HG02571 (cell line): ENCODE data around the gene PLXNA2.

Source experiments
- ATAC-seq: cut with Tn5 transposase; IDR thresholded peaks from one replicate; pipeline ENCODE4 v1.9.1; 2021; ENCODE audit warnings: mild to moderate bottlenecking, moderate library complexity; ENCODE audit not compliant: unreplicated experiment

The PLXNA2 gene

GRCh38 chr1:208149776-208150514, 94.2 kb downstream of the PLXNA2 start:
- ATAC-seq = no peak

- ATAC-seq = no peak
Observed at GRCh38 chr1:208149213-208149612, 95.0 kb downstream of the PLXNA2 start.

- no peak for ATAC-seq
Observed at GRCh38 chr1:208148380-208148779, 95.8 kb downstream of the PLXNA2 start.

- no peak for ATAC-seq
Observed at GRCh38 chr1:208146650-208147049, 97.5 kb downstream of the PLXNA2 start.

GRCh38 chr1:208145167-208145566, 99.0 kb downstream of the PLXNA2 start:
- no peak for ATAC-seq

GRCh38 chr1:208142590-208143382, 101.4 kb downstream of the PLXNA2 start:
- ATAC-seq = no peak

- ATAC-seq = no peak
Observed at GRCh38 chr1:208141610-208142192, 102.5 kb downstream of the PLXNA2 start.

- ATAC-seq = no peak
Observed at GRCh38 chr1:208139434-208140045, 104.6 kb downstream of the PLXNA2 start.

GRCh38 chr1:208137193-208137592, 107.0 kb downstream of the PLXNA2 start:
- ATAC-seq = no peak

GRCh38 chr1:208136459-208137182, 107.6 kb downstream of the PLXNA2 start:
- no peak for ATAC-seq

- ATAC-seq = no peak
Observed at GRCh38 chr1:208135354-208135753, 108.8 kb downstream of the PLXNA2 start.

- no peak for ATAC-seq
Observed at GRCh38 chr1:208134491-208134890, 109.7 kb downstream of the PLXNA2 start.

GRCh38 chr1:208133355-208133754, 110.8 kb downstream of the PLXNA2 start:
- no peak for ATAC-seq

GRCh38 chr1:208132287-208132882, 111.8 kb downstream of the PLXNA2 start:
- peak; percentile 87 for ATAC-seq

GRCh38 chr1:208131621-208132286, 112.4 kb downstream of the PLXNA2 start:
- ATAC-seq = peak; percentile 21

- no peak for ATAC-seq
Observed at GRCh38 chr1:208129487-208129886, 114.7 kb downstream of the PLXNA2 start.

- no peak for ATAC-seq
Observed at GRCh38 chr1:208129060-208129459, 115.1 kb downstream of the PLXNA2 start.

- no peak for ATAC-seq
Observed at GRCh38 chr1:208127792-208128529, 116.2 kb downstream of the PLXNA2 start.

- ATAC-seq = no peak
Observed at GRCh38 chr1:208127284-208127683, 116.9 kb downstream of the PLXNA2 start.
